Common myeloid progenitor, CD34-positive (primary cell): ENCODE measurements around the gene SRSF1.

Source experiments
- CTCF ChIA-PET: fragments of 350-600 bp; sonication (Branson Sonifier 250); formaldehyde crosslinking; loops from one replicate; lab custom pipeline; 2021; ENCODE audit warnings: antibody characterized with exemption; lab: Charles Lee
- POLR2A ChIA-PET: fragments of 350-600 bp; sonication (Branson Sonifier 250); formaldehyde crosslinking; loops from one replicate; lab custom pipeline; 2021; ENCODE audit warnings: antibody characterized with exemption; lab: Charles Lee
- DNase-seq, 3 donors: peaks; one replicate each; pipeline versions ENCODE4 v3.0.0 to v3.0.0-alpha.2; 2013
- H3K27ac ChIP-seq, 2 experiments: 1 replicate in 1 of 2; 2 replicates in 1 of 2; pipeline ENCODE4 v1.7.0; 2013; ENCODE audit warnings: inconsistent platforms in 2 of 2, low read length in 2 of 2, mild to moderate bottlenecking in 2 of 2, low read depth in 1 of 2, moderate library complexity in 1 of 2; ENCODE audit not compliant: severe bottlenecking in 2 of 2, insufficient read depth in 1 of 2, poor library complexity in 1 of 2
- H3K27me3 ChIP-seq, 5 experiments: replicated peaks in 2 of 5; 1 replicate in 3 of 5; 2 replicates in 2 of 5; pipeline versions ENCODE4 v1.6.1 to v1.7.0; 2013; ENCODE audit warnings: low read length in 4 of 5, mild to moderate bottlenecking in 2 of 5, moderate library complexity in 2 of 5, inconsistent platforms in 1 of 5; ENCODE audit not compliant: insufficient read depth in 5 of 5, control insufficient read depth in 4 of 5
- H3K36me3 ChIP-seq, 4 experiments: 1 replicate in 2 of 4; 2 replicates in 2 of 4; pipeline versions ENCODE4 v1.6.1 to v1.7.0; 2013; ENCODE audit warnings: low read length in 3 of 4, control low read depth in 1 of 4, mild to moderate bottlenecking in 1 of 4; ENCODE audit not compliant: control insufficient read depth in 4 of 4, insufficient read depth in 4 of 4
- H3K4me1 ChIP-seq, 4 experiments: 1 replicate in 3 of 4; 2 replicates in 1 of 4; pipeline versions ENCODE4 v1.6.1 to v1.7.1; 2013; ENCODE audit warnings: low read length in 3 of 4, mild to moderate bottlenecking in 3 of 4, control low read depth in 1 of 4, inconsistent platforms in 1 of 4, moderate library complexity in 1 of 4; ENCODE audit not compliant: control insufficient read depth in 4 of 4, insufficient read depth in 4 of 4; ENCODE audit errors: control extremely low read depth in 1 of 4
- H3K4me3 ChIP-seq, 7 experiments: 1 replicate in 4 of 7; 2 replicates in 3 of 7; pipeline versions ENCODE4 v1.5.1 to v1.7.0; 2013; ENCODE audit warnings: mild to moderate bottlenecking in 7 of 7, low read length in 6 of 7, moderate library complexity in 6 of 7, inconsistent platforms in 2 of 7, low read depth in 2 of 7, control low read depth in 1 of 7; ENCODE audit not compliant: insufficient read depth in 4 of 7, control insufficient read depth in 1 of 7; ENCODE audit errors: extremely low read depth in 1 of 7
- H3K9me3 ChIP-seq, 5 experiments: 1 replicate in 4 of 5; 2 replicates in 1 of 5; pipeline versions ENCODE4 v1.6.1 to v1.7.1; 2013; ENCODE audit warnings: low read length in 4 of 5, mild to moderate bottlenecking in 2 of 5, inconsistent platforms in 1 of 5, low read depth in 1 of 5, moderate library complexity in 1 of 5; ENCODE audit not compliant: control insufficient read depth in 4 of 5, insufficient read depth in 2 of 5; ENCODE audit errors: control extremely low read depth in 1 of 5
- WGBS: methylation state at CpG from one replicate; pipeline ENCODE4 v1.1.5; 2013; ENCODE audit not compliant: insufficient coverage; 5-methylcytosine and 5-hydroxymethylcytosine counted together

SRSF1 gene

GRCh38 chr17:57968456-57968855 is 38.6 kb downstream of the SRSF1 start:
- POLR2A ChIA-PET, result no interaction called here
- no peak overlapping the region for H3K27ac ChIP-seq
- CTCF ChIA-PET, result interaction anchor here (1.3 kb wide), 2 partner anchors 8 to 11 kb away, joined by 3 to 4 read pairs; no protein-coding TSS in a partner anchor
- no peaks in the 10 kb centered on the region for H3K27me3 ChIP-seq
- no peaks in the 10 kb centered on the region for H3K9me3 ChIP-seq
- no peak for DNase-seq
- no peak overlapping the region for H3K4me3 ChIP-seq
- WGBS, result no CpG with 5 or more reads among the region's 1 CpG
- peaks cover 0 to 15% (median 8%) of the 10 kb centered on the region in 4 experiments for H3K4me1 ChIP-seq
- H3K36me3 ChIP-seq, result peaks cover 0 to 8% (median 2%) of the 10 kb centered on the region in 4 experiments

GRCh38 chr17:57966875-57967274 is 40.2 kb downstream of the SRSF1 start:
- 97% methylated on average over 5 of the region's 5 CpGs for WGBS
- H3K9me3 ChIP-seq, result no peaks in the 10 kb centered on the region
- H3K27me3 ChIP-seq, result no peaks in the 10 kb centered on the region
- no peak overlapping the region for H3K4me3 ChIP-seq
- peaks cover 0 to 9% (median 4%) of the 10 kb centered on the region in 4 experiments for H3K4me1 ChIP-seq
- ChIA-PET POLR2A (no interaction called here), CTCF (interaction anchor here (0.7 to 1.7 kb wide), 3 partner anchors 10 to 19 kb away, joined by 3 to 6 read pairs (median 4); no protein-coding TSS in a partner anchor)
- H3K27ac ChIP-seq, result no peak overlapping the region
- no peak for DNase-seq
- H3K36me3 ChIP-seq, result no peaks in the 10 kb centered on the region

- Histone ChIP-seq H3K36me3 (no peaks in the 10 kb centered on the region), H3K9me3 (no peaks in the 10 kb centered on the region), H3K27ac (no peak overlapping the region), H3K4me1 (peaks cover 0 to 4% (median under 1%) of the 10 kb centered on the region in 4 experiments), H3K4me3 (no peak overlapping the region), H3K27me3 (no peaks in the 10 kb centered on the region)
- 100% methylated on average over 5 of the region's 5 CpGs for WGBS
- no peak for DNase-seq
- ChIA-PET CTCF (interaction anchor here (0.7 to 1.7 kb wide), 3 partner anchors 10 to 68 kb away, joined by 4 to 6 read pairs (median 4); no protein-coding TSS in a partner anchor), POLR2A (no interaction called here)
These were observed 40.8 kb downstream of the SRSF1 start for GRCh38 chr17:57966246-57966645.

DNA sequence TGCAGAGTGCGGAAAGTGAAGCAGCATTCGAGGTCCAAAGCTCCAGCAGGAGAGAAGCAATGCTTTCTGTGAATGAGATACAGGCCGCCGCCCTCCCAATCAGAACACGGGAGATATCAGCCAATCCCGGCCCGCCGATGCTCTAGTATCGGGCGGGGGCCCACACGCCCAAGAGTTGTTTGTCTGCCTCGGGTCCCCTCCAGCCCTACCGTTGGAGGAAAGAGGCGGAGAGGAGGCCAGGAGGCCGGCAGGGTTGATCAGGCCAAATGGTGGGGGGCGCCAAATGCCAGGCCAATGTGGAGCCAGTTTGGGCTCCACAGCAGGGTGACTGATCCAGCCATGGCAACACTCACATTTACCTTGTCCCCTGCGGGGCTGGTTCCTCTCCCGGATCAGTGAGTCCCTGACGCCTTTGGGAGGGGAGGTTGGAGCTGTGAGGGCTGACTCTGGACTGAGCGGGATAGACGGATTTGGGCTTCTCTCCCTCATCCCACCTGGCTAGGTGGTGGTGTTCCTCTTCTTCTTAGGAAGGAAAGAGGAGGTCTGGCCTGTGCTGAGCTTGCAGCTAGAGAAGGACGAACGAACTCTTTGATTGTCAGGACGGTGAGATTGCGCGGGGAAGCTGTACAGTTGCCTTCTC is 41.4 kb downstream of the SRSF1 start:
- no peak for DNase-seq
- ChIA-PET POLR2A (no interaction called here), CTCF (interaction anchor here (0.6 to 2.1 kb wide), 7 partner anchors 9 to 845 kb away, joined by 3 to 6 read pairs (median 4); partner anchors contain the start of gene CUEDC1)
- WGBS, result 92% methylated on average over 20 of the region's 26 CpGs
- H3K36me3 ChIP-seq, result no peaks in the 10 kb centered on the region
- H3K4me3 ChIP-seq, result no peak overlapping the region
- no peaks in the 10 kb centered on the region for H3K27me3 ChIP-seq
- no peaks in the 10 kb centered on the region for H3K4me1 ChIP-seq
- no peak overlapping the region for H3K27ac ChIP-seq
- H3K9me3 ChIP-seq, result no peaks in the 10 kb centered on the region

- no peaks in the 10 kb centered on the region for H3K4me1 ChIP-seq
- no peaks in the 10 kb centered on the region for H3K9me3 ChIP-seq
- H3K27ac ChIP-seq, result no peak overlapping the region
- DNase-seq, result no peak
- 100% methylated on average over 1 of the region's 6 CpGs for WGBS
- ChIA-PET POLR2A (no interaction called here), CTCF (interaction anchor here (0.7 kb wide), 1 partner anchor 9 kb away, joined by 3 read pairs; no protein-coding TSS in a partner anchor)
- H3K4me3 ChIP-seq, result no peak overlapping the region
- no peaks in the 10 kb centered on the region for H3K27me3 ChIP-seq
- H3K36me3 ChIP-seq, result no peaks in the 10 kb centered on the region
These were observed 43.9 kb downstream of the SRSF1 start for GRCh38 chr17:57963149-57963511.

GRCh38 chr17:57962279-57963148 is 44.5 kb downstream of the SRSF1 start:
- no peak for DNase-seq
- Histone ChIP-seq H3K4me3 (no peak overlapping the region), H3K4me1 (peaks cover 0 to 2% (median 0%) of the 10 kb centered on the region in 4 experiments), H3K9me3 (no peaks in the 10 kb centered on the region), H3K27me3 (peaks cover 0 to under 1% (median 0%) of the 10 kb centered on the region in 5 experiments), H3K36me3 (no peaks in the 10 kb centered on the region), H3K27ac (no peak overlapping the region)
- 90% methylated on average over 4 of the region's 8 CpGs for WGBS
- ChIA-PET POLR2A (no interaction called here), CTCF (interaction anchor here (0.7 to 1.0 kb wide), 3 partner anchors 9 to 70 kb away, joined by 3 read pairs; no protein-coding TSS in a partner anchor)
